Mesendoderm (in vitro differentiated cells): Measurements from ENCODE around the gene TMEM263.
"Not testable (repeated sequence)": the region's sequence is repeated elsewhere in the genome, so short reads cannot be mapped to it uniquely, and the experiment has no call there.

Source experiments
- DNase-seq: peaks from one replicate; pipeline ENCODE4 v3.0.0; 2013
- H2AK5ac ChIP-seq: 2 replicates; pipeline ENCODE4 v1.6.1; 2013; ENCODE audit warnings: low read length, inconsistent platforms
- H2BK120ac ChIP-seq: 2 replicates; pipeline ENCODE4 v1.6.1; 2013; ENCODE audit warnings: low read depth, mild to moderate bottlenecking, low read length, moderate library complexity, mixed read lengths
- H2BK15ac ChIP-seq: replicated peaks from 2 replicates; pipeline ENCODE4 v1.6.1; 2013; ENCODE audit warnings: low read depth, mild to moderate bottlenecking, moderate library complexity
- H2BK5ac ChIP-seq: 2 replicates; pipeline ENCODE4 v1.6.1; 2013; ENCODE audit warnings: low read length, inconsistent platforms
- H3K18ac ChIP-seq: 2 replicates; pipeline ENCODE4 v1.6.1; 2013; ENCODE audit warnings: mild to moderate bottlenecking, low read length, mixed read lengths
- H3K23ac ChIP-seq: one replicate; pipeline ENCODE4 v1.6.1; 2013; ENCODE audit warnings: low read length
- H3K27ac ChIP-seq: 2 replicates; pipeline ENCODE4 v1.5.1; 2013; ENCODE audit warnings: low read depth, mild to moderate bottlenecking, inconsistent platforms, low read length, moderate library complexity
- H3K27me3 ChIP-seq: 2 replicates; pipeline ENCODE4 v1.6.1; 2013; ENCODE audit warnings: low read length, control low read depth, mild to moderate bottlenecking, inconsistent platforms; ENCODE audit not compliant: insufficient read depth, poor library complexity
- H3K36me3 ChIP-seq: 2 replicates; pipeline ENCODE4 v1.6.1; 2013; ENCODE audit warnings: low read length, inconsistent platforms; ENCODE audit not compliant: control insufficient read depth, insufficient read depth
- H3K4ac ChIP-seq: one replicate; pipeline ENCODE4 v1.6.1; 2013; ENCODE audit warnings: low read depth, mild to moderate bottlenecking, low read length, moderate library complexity
- H3K4me1 ChIP-seq: 2 replicates; pipeline ENCODE4 v1.6.1; 2013; ENCODE audit warnings: low read depth, low read length, inconsistent platforms; ENCODE audit not compliant: control insufficient read depth
- H3K4me2 ChIP-seq: 2 replicates; pipeline ENCODE4 v1.6.1; 2013; ENCODE audit warnings: low read length
- H3K4me3 ChIP-seq: 2 replicates; pipeline ENCODE4 v1.5.1; 2013; ENCODE audit warnings: mild to moderate bottlenecking, low read length
- H3K56ac ChIP-seq: one replicate; pipeline ENCODE4 v1.6.1; 2013; ENCODE audit warnings: low read length
- H3K79me1 ChIP-seq: 2 replicates; pipeline ENCODE4 v1.6.1; 2013; ENCODE audit warnings: low read length, inconsistent platforms
- H3K79me2 ChIP-seq: 2 replicates; pipeline ENCODE4 v1.6.1; 2013; ENCODE audit warnings: mild to moderate bottlenecking, low read length; ENCODE audit not compliant: control insufficient read depth, insufficient read depth
- H3K9ac ChIP-seq: 2 replicates; pipeline ENCODE4 v1.6.1; 2013; ENCODE audit warnings: low read length, inconsistent platforms
- H4K5ac ChIP-seq: one replicate; pipeline ENCODE4 v1.6.1; 2013; ENCODE audit warnings: low read length
- H4K8ac ChIP-seq: one replicate; pipeline ENCODE4 v1.6.1; 2013; ENCODE audit warnings: low read depth, mild to moderate bottlenecking, control low read depth, low read length, moderate library complexity
- whole genome bisulfite sequencing: extraction: QIAGEN DNeasy Blood & Tissue Kit; methylation state at CpG from one replicate; pipeline ENCODE4 v1.1.7; 2013; ENCODE audit warnings: low lambda C conversion rate, missing lambda C conversion rate; ENCODE audit not compliant: insufficient coverage; ENCODE audit errors: extremely low coverage; 5-methylcytosine and 5-hydroxymethylcytosine counted together

TMEM263 gene

GRCh38 chr12:106987846-106988245, 32.1 kb downstream of the TMEM263 start:
- no peak overlapping the region for H3K18ac ChIP-seq
- no CpG with 5 or more reads among the region's 6 CpGs for WGBS
- no peak overlapping the region for H2AK5ac ChIP-seq
- H2BK5ac ChIP-seq = no peak overlapping the region
- H3K9ac ChIP-seq = no peak overlapping the region
- H3K56ac ChIP-seq = no peak overlapping the region
- H3K4me3 ChIP-seq = no peak overlapping the region
- H3K79me2 ChIP-seq = no peaks in the 10 kb centered on the region
- no peak overlapping the region for H4K5ac ChIP-seq
- peak; percentile 44 for DNase-seq
- H3K27me3 ChIP-seq = no peaks in the 10 kb centered on the region
- no peaks in the 10 kb centered on the region for H3K36me3 ChIP-seq
- peaks cover 2% of the 10 kb centered on the region for H3K79me1 ChIP-seq
- no peak overlapping the region for H2BK120ac ChIP-seq
- no peak overlapping the region for H3K23ac ChIP-seq
- no peak overlapping the region for H2BK15ac ChIP-seq
- H3K4me2 ChIP-seq = no peak overlapping the region
- H3K4ac ChIP-seq = no peak overlapping the region
- peaks cover 3% of the 10 kb centered on the region for H3K4me1 ChIP-seq
- H4K8ac ChIP-seq = no peak overlapping the region
- H3K27ac ChIP-seq = no peak overlapping the region

- Histone ChIP-seq H4K8ac (no peak overlapping the region), H3K79me1 (no peaks in the 10 kb centered on the region), H3K79me2 (no peaks in the 10 kb centered on the region), H2AK5ac (no peak overlapping the region), H3K4me2 (no peak overlapping the region), H3K56ac (no peak overlapping the region), H3K36me3 (no peaks in the 10 kb centered on the region), H3K4ac (no peak overlapping the region), H3K27ac (no peak overlapping the region), H2BK120ac (no peak overlapping the region), H4K5ac (no peak overlapping the region), H3K4me3 (no peak overlapping the region), H3K27me3 (no peaks in the 10 kb centered on the region), H2BK5ac (no peak overlapping the region), H3K23ac (no peak overlapping the region), H3K18ac (no peak overlapping the region), H2BK15ac (no peak overlapping the region), H3K9ac (no peak overlapping the region), H3K4me1 (no peaks in the 10 kb centered on the region)
- WGBS = no CpG with 5 or more reads among the region's 2 CpGs
- DNase-seq = no peak
These were observed 39.0 kb downstream of the TMEM263 start for GRCh38 chr12:106994579-106995220.

GRCh38 chr12:106996102-106996501, 40.4 kb downstream of the TMEM263 start:
- not testable (repeated sequence) for H3K79me1 ChIP-seq, H3K4me2 ChIP-seq, H3K79me2 ChIP-seq, H2BK15ac ChIP-seq, DNase-seq, H3K56ac ChIP-seq, H3K27ac ChIP-seq, H3K4ac ChIP-seq, H3K36me3 ChIP-seq, H4K5ac ChIP-seq, H2BK5ac ChIP-seq, H4K8ac ChIP-seq, H3K4me1 ChIP-seq, H2AK5ac ChIP-seq, H3K23ac ChIP-seq, H3K9ac ChIP-seq, H3K4me3 ChIP-seq, H3K18ac ChIP-seq, H2BK120ac ChIP-seq, H3K27me3 ChIP-seq
- WGBS = no CpG with 5 or more reads among the region's 5 CpGs

- no peaks in the 10 kb centered on the region for H3K27me3 ChIP-seq
- no peak overlapping the region for H3K56ac ChIP-seq
- no peaks in the 10 kb centered on the region for H3K79me1 ChIP-seq
- no peak overlapping the region for H3K4ac ChIP-seq
- no peaks in the 10 kb centered on the region for H3K79me2 ChIP-seq
- no peak overlapping the region for H4K8ac ChIP-seq
- H3K4me2 ChIP-seq = no peak overlapping the region
- no peak overlapping the region for H3K27ac ChIP-seq
- H2BK120ac ChIP-seq = no peak overlapping the region
- H3K4me3 ChIP-seq = no peak overlapping the region
- H2AK5ac ChIP-seq = no peak overlapping the region
- no peak overlapping the region for H2BK15ac ChIP-seq
- DNase-seq = no peak
- H3K9ac ChIP-seq = no peak overlapping the region
- no peak overlapping the region for H2BK5ac ChIP-seq
- no CpG with 5 or more reads among the region's 1 CpG for WGBS
- no peak overlapping the region for H3K23ac ChIP-seq
- no peaks in the 10 kb centered on the region for H3K4me1 ChIP-seq
- no peak overlapping the region for H3K18ac ChIP-seq
- H3K36me3 ChIP-seq = no peaks in the 10 kb centered on the region
- no peak overlapping the region for H4K5ac ChIP-seq
These were observed 42.2 kb downstream of the TMEM263 start for GRCh38 chr12:106997916-106998315.

- Histone ChIP-seq H3K9ac (no peak overlapping the region), H3K79me1 (no peaks in the 10 kb centered on the region), H4K8ac (no peak overlapping the region), H3K36me3 (no peaks in the 10 kb centered on the region), H3K79me2 (no peaks in the 10 kb centered on the region), H3K4me3 (no peak overlapping the region), H2BK120ac (no peak overlapping the region), H3K4me1 (no peaks in the 10 kb centered on the region), H4K5ac (no peak overlapping the region), H3K18ac (no peak overlapping the region), H2AK5ac (no peak overlapping the region), H3K4me2 (no peak overlapping the region), H3K27me3 (no peaks in the 10 kb centered on the region), H3K56ac (no peak overlapping the region), H3K23ac (no peak overlapping the region), H3K4ac (no peak overlapping the region), H3K27ac (no peak overlapping the region), H2BK15ac (no peak overlapping the region), H2BK5ac (no peak overlapping the region)
- WGBS = no CpG with 5 or more reads among the region's 6 CpGs
- DNase-seq = no peak
These were observed 43.7 kb downstream of the TMEM263 start for GRCh38 chr12:106999446-106999845.

- H3K9ac ChIP-seq, H3K18ac ChIP-seq, H3K56ac ChIP-seq, H2BK120ac ChIP-seq, H3K4ac ChIP-seq, H4K5ac ChIP-seq, H3K4me1 ChIP-seq, H3K23ac ChIP-seq, H3K36me3 ChIP-seq, DNase-seq, H3K4me2 ChIP-seq, H2BK5ac ChIP-seq, H2AK5ac ChIP-seq, H4K8ac ChIP-seq, H3K79me2 ChIP-seq, H3K27ac ChIP-seq, H3K79me1 ChIP-seq, H2BK15ac ChIP-seq, H3K4me3 ChIP-seq, H3K27me3 ChIP-seq: not testable (repeated sequence)
- no CpG with 5 or more reads among the region's 4 CpGs for WGBS
These were observed 47.0 kb downstream of the TMEM263 start for GRCh38 chr12:107002665-107003064.
